Esophagus muscularis mucosa (tissue), 4 donors: ENCODE results near the gene HIF1AN. TPM values are rescaled to one million over a fixed set of nuclear protein-coding genes. Genes with fewer than 3 reads are reported as not detected.

ENCODE experiments used
- DNase-seq: peaks from one replicate; pipeline ENCODE4 v3.0.0-alpha.2; 2017; ENCODE audit errors: extremely low spot score
- H3K27ac ChIP-seq, 4 donors: fragments of 200-600 bp; sonication (generic); replicated peaks in 1 of 4; 1 replicate in 3 of 4; 2 replicates in 1 of 4; pipeline ENCODE4 v1.5.1; 2016 to 2019; ENCODE audit warnings: mild to moderate bottlenecking in 1 of 4
- H3K27me3 ChIP-seq, 4 donors: fragments of 200-600 bp; sonication (generic); one replicate each; pipeline versions ENCODE4 v1.5.1 to v1.6.0; 2016 to 2019
- H3K36me3 ChIP-seq, 4 donors: fragments of 200-600 bp; sonication (generic); one replicate each; pipeline ENCODE4 v1.5.1; 2016 to 2019
- H3K4me1 ChIP-seq, 4 donors: fragments of 200-600 bp; sonication (generic); one replicate each; pipeline ENCODE4 v1.5.1; 2016 to 2019
- H3K4me3 ChIP-seq, 4 donors: fragments of 200-600 bp; sonication (generic); 1 replicate in 2 of 4; 2 replicates in 2 of 4; pipeline ENCODE4 v1.5.1; 2016 to 2019; ENCODE audit warnings: mild to moderate bottlenecking in 4 of 4, moderate library complexity in 1 of 4
- H3K9me3 ChIP-seq, 4 donors: fragments of 200-600 bp; sonication (generic); 1 replicate in 3 of 4; 2 replicates in 1 of 4; pipeline ENCODE4 v1.5.1; 2016 to 2019
- EP300 ChIP-seq: sonication (generic); formaldehyde crosslinking; IDR thresholded peaks from one replicate; pipeline ENCODE4 v1.6.1; 2017; ENCODE audit warnings: antibody characterized with exemption
- POLR2A ChIP-seq: fragments of 450-650 bp; IDR thresholded peaks from one replicate; pipeline ENCODE4 v1.6.1; 2017; ENCODE audit warnings: antibody characterized with exemption, moderate library complexity, mild to moderate bottlenecking, low read depth
- POLR2AphosphoS5 ChIP-seq, 2 donors: sonication (generic); formaldehyde crosslinking; IDR thresholded peaks; one replicate each; pipeline ENCODE4 v1.6.1; 2017; ENCODE audit warnings: antibody characterized with exemption in 2 of 2
- WGBS: methylation state at CpG from one replicate; pipeline ENCODE4 v1.1.5; 2018; 5-methylcytosine and 5-hydroxymethylcytosine counted together
- intact Hi-C: fragments of 100-400 bp; cut with DNase I; formaldehyde crosslinking; loops from one replicate; pipeline ENCODE4 v1.15.1; 2023
- total RNA-seq, 4 donors: library from RNA; depleted of rRNA; stranded (reverse); fragments of >200 nt; gene quantifications; one replicate each; pipeline versions ENCODE4 v1.1.0 to v1.2.1, GENCODE V29; 2016
- TF ChIP-seq, protein P1 (sequence below), 3 experiments: fragments of 200-600 bp in 2 of 3; fragments of 450-650 bp in 1 of 3; sonication (generic) in 2 of 3; IDR thresholded peaks; one replicate each; pipeline ENCODE4 v1.5.1; 2017 to 2019; ENCODE audit warnings: antibody characterized with exemption in 3 of 3, mild to moderate bottlenecking in 2 of 3, moderate library complexity in 1 of 3

HIF1AN gene
- total RNA-seq, 4 donors from 2014 or later: 7.6 to 15.4 (median 13.6) TPM

DNA sequence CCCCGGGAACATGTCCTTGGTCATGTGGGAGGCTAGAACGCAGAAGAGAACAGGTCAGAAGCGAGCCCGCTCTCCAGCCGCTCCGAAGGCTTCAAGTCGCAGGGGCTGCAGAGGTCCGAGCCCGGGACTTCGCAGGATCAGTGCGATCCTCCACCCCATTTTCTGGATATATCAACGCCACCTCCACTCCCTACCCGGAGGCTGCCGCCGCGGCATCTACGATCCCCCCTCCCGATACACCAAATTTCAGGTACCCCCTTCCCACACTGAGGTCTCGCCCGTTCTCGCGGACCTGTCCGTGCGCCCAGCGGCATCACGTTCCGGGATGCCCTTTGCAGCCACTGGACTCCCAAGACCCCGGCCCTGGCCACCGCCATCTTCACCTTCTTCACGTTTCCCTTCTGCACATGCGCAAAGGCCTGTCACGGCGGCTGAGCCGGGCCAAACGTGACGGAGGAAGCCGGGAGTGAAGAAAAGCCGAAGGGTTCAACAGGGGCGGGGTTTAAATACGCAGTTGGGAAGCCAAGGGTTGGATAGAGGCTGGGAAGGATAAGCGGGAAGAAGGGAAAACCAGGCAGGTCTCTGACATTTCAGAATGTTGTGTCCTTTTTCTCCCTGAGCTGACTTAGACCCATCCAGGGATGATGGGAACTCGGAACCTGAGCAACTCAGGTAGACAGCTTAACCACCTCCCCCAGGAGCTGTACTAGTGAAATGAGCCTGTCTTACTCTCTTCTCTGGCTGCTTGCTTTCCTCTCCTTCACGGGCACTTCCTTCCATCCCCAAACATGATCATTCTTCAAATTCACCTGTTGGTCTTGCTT is 6.1 kb upstream of the HIF1AN start, which contains the start of gene NDUFB8:
NDUFB8 (minus strand) TSS at position 397 of the 824 bp plus-strand sequence; CDS start at position 377, 20 bp downstream.
- peaks cover 19 to 34% (median 31%) of the 10 kb centered on the region in 4 donors for H3K4me1 ChIP-seq
- peak; percentile 98 for DNase-seq
- no peaks in the 10 kb centered on the region for H3K9me3 ChIP-seq
- TF ChIP-seq POLR2AphosphoS5 (IDR thresholded peaks at IDR 0.05): peak; percentile 87 to 94
- TF ChIP-seq EP300: no peak
- TF ChIP-seq, protein P1, sequence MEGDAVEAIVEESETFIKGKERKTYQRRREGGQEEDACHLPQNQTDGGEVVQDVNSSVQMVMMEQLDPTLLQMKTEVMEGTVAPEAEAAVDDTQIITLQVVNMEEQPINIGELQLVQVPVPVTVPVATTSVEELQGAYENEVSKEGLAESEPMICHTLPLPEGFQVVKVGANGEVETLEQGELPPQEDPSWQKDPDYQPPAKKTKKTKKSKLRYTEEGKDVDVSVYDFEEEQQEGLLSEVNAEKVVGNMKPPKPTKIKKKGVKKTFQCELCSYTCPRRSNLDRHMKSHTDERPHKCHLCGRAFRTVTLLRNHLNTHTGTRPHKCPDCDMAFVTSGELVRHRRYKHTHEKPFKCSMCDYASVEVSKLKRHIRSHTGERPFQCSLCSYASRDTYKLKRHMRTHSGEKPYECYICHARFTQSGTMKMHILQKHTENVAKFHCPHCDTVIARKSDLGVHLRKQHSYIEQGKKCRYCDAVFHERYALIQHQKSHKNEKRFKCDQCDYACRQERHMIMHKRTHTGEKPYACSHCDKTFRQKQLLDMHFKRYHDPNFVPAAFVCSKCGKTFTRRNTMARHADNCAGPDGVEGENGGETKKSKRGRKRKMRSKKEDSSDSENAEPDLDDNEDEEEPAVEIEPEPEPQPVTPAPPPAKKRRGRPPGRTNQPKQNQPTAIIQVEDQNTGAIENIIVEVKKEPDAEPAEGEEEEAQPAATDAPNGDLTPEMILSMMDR (IDR thresholded peaks at IDR 0.05): peak in 1 of 3 experiments; percentile 27
- TF ChIP-seq POLR2A: no peak
- H3K27ac ChIP-seq: peak within 1 kb of the TSS; percentile 85 to 91 (median 88)
- WGBS: under 1% methylated on average over 31 of the region's 43 CpGs
- no peaks in the 10 kb centered on the region for H3K27me3 ChIP-seq
- H3K4me3 ChIP-seq: peak within 1 kb of the TSS; percentile 91 to 96 (median 94)
- peaks cover 20 to 33% (median 25%) of the 10 kb centered on the region in 4 donors for H3K36me3 ChIP-seq
- intact Hi-C loops: no loop called here

GRCh38 chr10:100531761-100532160 is 4.0 kb upstream of the HIF1AN start:
- TF ChIP-seq EP300 (no peak), POLR2AphosphoS5 (IDR thresholded peaks at IDR 0.05) (no peak), POLR2A (no peak)
- TF ChIP-seq, protein P1 (IDR thresholded peaks at IDR 0.05): no peak
- Histone ChIP-seq H3K4me3 (no peak overlapping the region), H3K27me3 (no peaks in the 10 kb centered on the region), H3K27ac (no peak overlapping the region), H3K36me3 (peaks cover under 1 to 12% (median 6%) of the 10 kb centered on the region in 4 donors), H3K4me1 (peaks cover 25 to 49% (median 47%) of the 10 kb centered on the region in 4 donors), H3K9me3 (no peaks in the 10 kb centered on the region)
- no peak for DNase-seq
- intact Hi-C loops: no loop called here

DNA sequence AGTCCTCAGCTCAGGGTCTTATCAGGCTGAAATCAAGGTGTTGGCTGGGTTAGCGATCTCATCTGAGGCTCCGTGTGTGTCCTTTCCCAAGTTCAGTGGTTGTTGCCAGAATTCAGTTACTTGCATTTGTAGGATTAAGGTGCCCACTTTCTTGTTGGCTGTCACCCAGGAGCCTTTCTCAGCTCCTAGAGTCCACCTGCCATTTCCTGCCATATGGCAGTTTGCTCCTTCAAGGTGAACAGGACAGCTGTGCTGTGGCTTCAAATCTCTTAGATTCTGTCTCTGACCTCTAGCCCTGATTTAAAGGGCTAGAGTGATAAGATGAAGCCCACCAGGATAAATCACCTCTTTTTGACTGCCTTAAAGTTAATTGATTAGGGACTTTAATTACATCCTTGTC is 1.0 kb upstream of the HIF1AN start:
- H3K4me3 ChIP-seq: no peak overlapping the region
- no peak overlapping the region for H3K27ac ChIP-seq
- TF ChIP-seq EP300 (no peak), POLR2A (no peak), POLR2AphosphoS5 (IDR thresholded peaks at IDR 0.05) (no peak)
- TF ChIP-seq, protein P1 (IDR thresholded peaks at IDR 0.05): no peak
- no peaks in the 10 kb centered on the region for H3K9me3 ChIP-seq
- no peaks in the 10 kb centered on the region for H3K27me3 ChIP-seq
- intact Hi-C loops: loop anchor here (5.0 kb wide), 1 partner anchor 378 kb away; the partner anchor contains the start of gene SLF2
- WGBS: 93% methylated on average over 2 of the region's 2 CpGs
- peaks cover 9 to 49% (median 42%) of the 10 kb centered on the region in 4 donors for H3K4me1 ChIP-seq
- peaks cover 7 to 23% (median 15%) of the 10 kb centered on the region in 4 donors for H3K36me3 ChIP-seq
- DNase-seq: no peak

DNA sequence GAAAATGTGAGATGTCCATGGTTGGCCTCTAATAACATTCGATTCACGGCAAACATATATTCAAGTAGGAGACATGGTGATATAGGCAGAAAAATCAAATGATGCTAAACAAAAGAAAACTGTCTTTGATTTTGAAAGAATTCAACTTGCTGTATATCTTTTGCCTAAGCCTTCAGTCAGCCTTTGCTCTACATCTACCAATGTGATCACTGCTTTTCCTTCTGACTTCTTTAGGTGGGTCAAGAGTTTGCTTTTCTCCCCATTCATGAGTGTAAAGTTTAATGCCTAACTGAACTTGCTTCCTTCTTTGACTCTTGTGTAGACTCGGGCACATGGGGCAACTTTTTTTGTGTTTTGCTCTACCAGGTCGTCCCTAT is 417 bp upstream of the HIF1AN start:
- Histone ChIP-seq H3K36me3 (peaks cover 13 to 29% (median 21%) of the 10 kb centered on the region in 4 donors), H3K4me3 (peak overlapping the region; percentile 66 to 89 (median 82)), H3K4me1 (peaks cover 9 to 43% (median 37%) of the 10 kb centered on the region in 4 donors), H3K9me3 (no peaks in the 10 kb centered on the region), H3K27me3 (no peaks in the 10 kb centered on the region), H3K27ac (peak overlapping the region; percentile 71 to 83 (median 78))
- 45% methylated on average over 4 of the region's 4 CpGs for WGBS
- TF ChIP-seq POLR2A (no peak), EP300 (no peak), POLR2AphosphoS5 (IDR thresholded peaks at IDR 0.05) (no peak)
- TF ChIP-seq, protein P1 (IDR thresholded peaks at IDR 0.05): no peak
- DNase-seq: no peak
- intact Hi-C loops: loop anchor here (5.0 kb wide), 1 partner anchor 377 kb away; the partner anchor contains the start of gene SLF2
